ENCODE measurements around the gene GLP2R. TPM values are rescaled to one million over a fixed set of nuclear protein-coding genes. Genes with fewer than 3 reads are reported as not detected.

The GLP2R gene
- total RNA-seq (2014; rRNA removed; shearing (Covaris generic)) (not detected in 2 replicates), polyA plus RNA-seq (2016; fragmentation: Nextera tagmentation; extraction: Ambion mirVana) (not detected in 2 replicates)
- long read RNA-seq = 0 reads

- Mint-ChIP-seq H3K36me3 (ENCODE audit: low read depth) (no peaks in the 10 kb centered on the region; the same call in 2 of the 3 replicates), H3K4me1 (peaks cover 6% of the 10 kb centered on the region), H3K9me3 (no peaks in the 10 kb centered on the region; the same call in 2 of the 3 replicates), H3K4me3 (no peak within 1 kb of the TSS), H3K27me3 (ENCODE audit: insufficient read depth, low read depth, poor library complexity) (peaks cover 11% of the 10 kb centered on the region), H3K27ac (no peak within 1 kb of the TSS)
- Histone ChIP-seq H3K27ac (ENCODE audit: low read depth) (no peak within 1 kb of the TSS), H3F3A (replicated peaks; ENCODE audit: low read depth) (no peaks in the 10 kb centered on the region), H3K4me3 (no peak within 1 kb of the TSS), H3K79me2 (replicated peaks; ENCODE audit: insufficient read depth) (no peaks in the 10 kb centered on the region), H3K27me3 (ENCODE audit: insufficient read depth) (no peaks in the 10 kb centered on the region), H3K4me2 (no peak within 1 kb of the TSS), H4K20me1 (replicated peaks; ENCODE audit: insufficient read depth) (no peaks in the 10 kb centered on the region), H3K4me1 (ENCODE audit: insufficient read depth) (no peaks in the 10 kb centered on the region), H2AFZ (no peak within 1 kb of the TSS), H3K9me2 (ENCODE audit: insufficient read depth) (no peaks in the 10 kb centered on the region), H3K36me3 (ENCODE audit: insufficient read depth) (no peaks in the 10 kb centered on the region)
- DNase-seq (ENCODE audit: low spot score) (no peak), ATAC-seq (no peak; the same call in 2 of the 3 replicates)
- TF ChIP-seq ZNF462 (CRISPR knock-in tag; IDR thresholded peaks at IDR 0.05) (no peak), CREB1 (CRISPR knock-in tag; IDR thresholded peaks at IDR 0.05; ENCODE audit: low read depth) (no peak), ZNF331 (CRISPR knock-in tag; IDR thresholded peaks at IDR 0.05; ENCODE audit: low read depth) (no peak), NANOG (IDR thresholded peaks at IDR 0.05; ENCODE audit: borderline replicate concordance) (no peak), EZH2 (IDR thresholded peaks at IDR 0.05; ENCODE audit: low read depth, unreplicated experiment) (no peak), REST (IDR thresholded peaks at IDR 0.05; ENCODE audit: unreplicated experiment) (no peak), EZH2phosphoT487 (IDR thresholded peaks at IDR 0.05; ENCODE audit: unreplicated experiment) (no peak), POLR2AphosphoS5 (IDR thresholded peaks at IDR 0.05; ENCODE audit: low read depth) (no peak), CTCF (conservative IDR thresholded peaks at IDR 0.05; ENCODE audit: low read depth in 2 of 2) (no peak)
Measured at GRCh38 chr17:9825641-9826150, at the start of gene GLP2R. Gene GLP2R, plus strand, starts transcription at chr17:9825924. Its CDS starts 140 bp downstream, at chr17:9826064.
